ENCODE measurements around the gene MYO10. TPM values are rescaled to one million over a fixed set of nuclear protein-coding genes. Genes with fewer than 3 reads are reported as not detected.

MYO10 gene
- total and polyA plus RNA-seq, 3 donors from 2014 or later, result 37.8 to 102 (median 99.8) TPM

- Histone ChIP-seq H3K27ac (peak overlapping the region; percentile 37 to 70), H3K4me1 (peaks cover 6% of the 10 kb centered on the region), H3K27me3 (no peaks in the 10 kb centered on the region), H3K36me3 (ENCODE audit: low read depth, missing control alignments) (no peaks in the 10 kb centered on the region), H3K4me3 (no peak overlapping the region), H3K9me3 (no peaks in the 10 kb centered on the region)
- TF ChIP-seq, protein P1, sequence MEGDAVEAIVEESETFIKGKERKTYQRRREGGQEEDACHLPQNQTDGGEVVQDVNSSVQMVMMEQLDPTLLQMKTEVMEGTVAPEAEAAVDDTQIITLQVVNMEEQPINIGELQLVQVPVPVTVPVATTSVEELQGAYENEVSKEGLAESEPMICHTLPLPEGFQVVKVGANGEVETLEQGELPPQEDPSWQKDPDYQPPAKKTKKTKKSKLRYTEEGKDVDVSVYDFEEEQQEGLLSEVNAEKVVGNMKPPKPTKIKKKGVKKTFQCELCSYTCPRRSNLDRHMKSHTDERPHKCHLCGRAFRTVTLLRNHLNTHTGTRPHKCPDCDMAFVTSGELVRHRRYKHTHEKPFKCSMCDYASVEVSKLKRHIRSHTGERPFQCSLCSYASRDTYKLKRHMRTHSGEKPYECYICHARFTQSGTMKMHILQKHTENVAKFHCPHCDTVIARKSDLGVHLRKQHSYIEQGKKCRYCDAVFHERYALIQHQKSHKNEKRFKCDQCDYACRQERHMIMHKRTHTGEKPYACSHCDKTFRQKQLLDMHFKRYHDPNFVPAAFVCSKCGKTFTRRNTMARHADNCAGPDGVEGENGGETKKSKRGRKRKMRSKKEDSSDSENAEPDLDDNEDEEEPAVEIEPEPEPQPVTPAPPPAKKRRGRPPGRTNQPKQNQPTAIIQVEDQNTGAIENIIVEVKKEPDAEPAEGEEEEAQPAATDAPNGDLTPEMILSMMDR (IDR thresholded peaks at IDR 0.05), result no peak
- TF ChIP-seq POLR2A (IDR thresholded peaks at IDR 0.05), result no peak
- intact Hi-C loops (cut with DNase I; ENCODE audit: low total_unique reads), result no loop called here
- no peak for DNase-seq
- 56 to 68% methylated on average over 4 of the region's 4 CpGs for WGBS, 2 donors
Measured at GRCh38 chr5:16871746-16872339, 64.2 kb downstream of the MYO10 start.

DNA sequence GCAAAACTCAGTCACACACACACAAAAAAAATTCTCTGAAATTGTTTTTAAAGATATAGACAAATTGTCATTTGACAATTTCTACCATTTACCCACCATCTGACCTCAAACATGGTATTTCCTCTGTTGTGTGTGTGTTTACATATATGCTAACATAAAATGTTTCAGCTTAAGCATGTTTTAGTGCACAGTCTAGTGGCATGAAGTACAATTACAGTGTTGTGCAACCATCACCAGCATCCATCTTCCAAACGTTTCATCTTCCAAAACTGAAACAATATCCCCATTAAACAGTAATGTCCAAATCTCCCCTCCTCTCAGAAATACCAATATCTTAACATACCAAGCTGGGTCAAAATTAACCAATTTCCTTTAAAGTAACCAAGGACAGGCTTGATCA is 65.2 kb downstream of the MYO10 start:
- TF ChIP-seq, protein P1 (IDR thresholded peaks at IDR 0.05), result no peak
- no peak for TF ChIP-seq POLR2A (IDR thresholded peaks at IDR 0.05)
- Histone ChIP-seq H3K4me3 (no peak overlapping the region), H3K27me3 (no peaks in the 10 kb centered on the region), H3K9me3 (no peaks in the 10 kb centered on the region), H3K36me3 (ENCODE audit: low read depth, missing control alignments) (no peaks in the 10 kb centered on the region), H3K4me1 (peaks cover 8% of the 10 kb centered on the region), H3K27ac (peak overlapping the region in 1 of 2 donors; percentile 70)
- DNase-seq, result no peak
- 57 to 76% methylated on average over 1 of the region's 1 CpG for WGBS, 2 donors
- intact Hi-C loops (cut with DNase I; ENCODE audit: low total_unique reads), result no loop called here

- H3K27me3 ChIP-seq, result no peaks in the 10 kb centered on the region
- H3K9me3 ChIP-seq, result no peaks in the 10 kb centered on the region
- TF ChIP-seq, protein P1 (IDR thresholded peaks at IDR 0.05), result no peak
- TF ChIP-seq POLR2A (IDR thresholded peaks at IDR 0.05), result no peak
- H3K4me1 ChIP-seq, result peaks cover 8% of the 10 kb centered on the region
- WGBS, 2 donors, result 90 to 91% methylated on average over 15 of the region's 15 CpGs
- DNase-seq, result no peak
- H3K4me3 ChIP-seq, result no peak overlapping the region
- intact Hi-C loops (cut with DNase I; ENCODE audit: low total_unique reads), result no loop called here
- peak overlapping the region in 1 of 2 donors; percentile 70 for H3K27ac ChIP-seq
- no peaks in the 10 kb centered on the region for H3K36me3 ChIP-seq (ENCODE audit: low read depth, missing control alignments)
Measured at GRCh38 chr5:16869821-16870796, 66.0 kb downstream of the MYO10 start.

- DNase-seq, result no peak
- WGBS, 2 donors, result 69 to 71% methylated on average over 3 of the region's 3 CpGs
- Histone ChIP-seq H3K9me3 (no peaks in the 10 kb centered on the region), H3K27ac (no peak overlapping the region), H3K4me3 (no peak overlapping the region), H3K27me3 (no peaks in the 10 kb centered on the region), H3K4me1 (peaks cover 8% of the 10 kb centered on the region), H3K36me3 (ENCODE audit: low read depth, missing control alignments) (no peaks in the 10 kb centered on the region)
- TF ChIP-seq POLR2A (IDR thresholded peaks at IDR 0.05), result no peak
- TF ChIP-seq, protein P1 (IDR thresholded peaks at IDR 0.05), result no peak
- intact Hi-C loops (cut with DNase I; ENCODE audit: low total_unique reads), result no loop called here
Measured at GRCh38 chr5:16867577-16867953, 68.5 kb downstream of the MYO10 start.
